ENCODE measurements around the gene UBE2E1.

GRCh38 chr3:23921052-23921511 lies 115.3 kb downstream of the UBE2E1 start:
- TF ChIP-seq CTCF (conservative IDR thresholded peaks at IDR 0.05) (no peak), EZH2 (IDR thresholded peaks at IDR 0.05; ENCODE audit: low read depth) (no peak)

Measured in PC-9 (cell line).